NCI-H2227 treated with DMSO at 0.1 percent for 48 hours (cell line): ENCODE results near the gene HAUS6.
"Not testable (repeated sequence)": the region's sequence is repeated elsewhere in the genome, so short reads cannot be mapped to it uniquely, and the experiment has no call there.

Source experiments
- DNase-seq: peaks from one replicate; lab custom pipeline; 2025; lab: John Stamatoyannopoulos, UW

The HAUS6 gene

DNA sequence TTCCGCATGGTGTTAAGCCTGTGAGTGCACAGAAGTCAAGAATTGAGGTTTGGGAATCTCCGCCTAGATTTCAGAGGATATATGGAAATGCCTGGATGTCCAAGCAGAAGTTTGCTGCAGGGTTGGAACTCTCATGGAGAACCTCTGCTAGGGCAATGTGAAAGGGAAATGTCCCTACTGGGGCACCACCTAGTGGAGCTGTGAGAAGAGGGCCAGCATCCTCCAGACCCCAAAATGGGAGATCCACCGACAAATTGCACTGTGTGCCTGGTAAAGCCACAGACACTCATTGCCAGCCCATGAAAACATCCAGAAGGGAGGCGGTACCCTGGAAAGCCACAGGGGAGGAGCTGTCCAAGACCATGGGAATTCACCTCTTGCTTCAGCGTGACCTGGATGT is 66.1 kb downstream of the HAUS6 start:
- no peak for DNase-seq

DNA sequence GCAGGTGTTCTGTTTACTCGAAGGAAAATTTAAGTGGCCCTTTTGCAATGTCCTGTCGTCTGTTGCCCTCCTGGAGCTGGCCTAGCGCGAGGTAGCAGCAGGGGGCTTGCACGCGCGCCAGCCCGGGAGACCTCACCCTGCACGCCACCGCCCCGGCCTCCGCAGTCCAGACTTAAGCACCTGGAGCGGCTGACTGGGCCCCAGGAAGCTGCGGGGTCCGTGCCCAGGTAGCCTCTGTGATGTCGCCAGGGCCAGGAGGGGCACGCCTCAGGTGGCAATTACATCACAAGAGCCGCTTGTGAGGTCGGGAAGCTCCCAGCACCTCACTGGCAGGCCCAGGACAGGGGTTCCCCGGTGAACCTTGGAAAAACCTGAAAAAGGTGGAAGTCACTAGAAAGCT is 69.7 kb downstream of the HAUS6 start, which contains the start of gene SAXO1:
TSS of gene SAXO1 (minus strand) at position 195 of the 400 bp plus-strand sequence. CDS start 301 bp downstream, outside the sequence.
- DNase-seq = no peak

DNA sequence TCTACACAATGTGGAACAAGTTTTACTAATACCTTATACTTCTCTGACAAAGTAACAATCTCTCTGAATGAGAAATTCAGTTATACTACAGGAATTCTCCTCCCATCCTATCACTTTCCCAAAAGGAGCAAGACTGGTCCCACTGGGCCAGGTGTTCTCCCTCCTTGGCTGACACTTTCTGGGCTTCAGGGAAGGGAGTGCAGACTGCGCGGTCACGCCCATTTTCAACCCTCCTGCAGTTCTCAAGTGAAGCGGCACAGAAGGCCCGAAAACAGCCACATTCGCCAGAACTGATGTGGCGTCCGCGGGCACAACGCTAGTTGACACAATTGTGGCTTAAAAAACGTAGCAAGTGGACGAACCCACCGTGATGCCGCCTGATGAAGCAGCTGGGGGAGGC is 70.3 kb downstream of the HAUS6 start:
- no peak for DNase-seq

DNA sequence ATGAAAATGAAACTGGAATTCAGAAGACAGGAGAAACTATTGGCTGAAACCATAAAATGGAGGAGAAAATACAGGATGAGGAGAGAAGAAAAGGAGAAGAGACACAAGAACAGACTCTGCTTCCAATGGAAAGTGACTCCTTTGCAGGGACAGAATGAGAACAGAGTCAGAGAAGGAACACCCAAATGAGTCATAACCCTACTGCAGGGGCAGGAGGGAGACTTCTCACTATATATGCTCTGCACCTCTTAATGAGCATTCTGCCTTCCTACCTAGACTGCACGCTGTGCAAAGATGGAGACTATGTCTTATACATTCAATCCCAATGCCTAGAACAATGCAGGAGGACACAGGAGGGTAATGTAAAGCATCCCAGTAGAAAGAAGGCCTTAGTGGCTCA is 71.8 kb downstream of the HAUS6 start:
- no peak for DNase-seq

DNA sequence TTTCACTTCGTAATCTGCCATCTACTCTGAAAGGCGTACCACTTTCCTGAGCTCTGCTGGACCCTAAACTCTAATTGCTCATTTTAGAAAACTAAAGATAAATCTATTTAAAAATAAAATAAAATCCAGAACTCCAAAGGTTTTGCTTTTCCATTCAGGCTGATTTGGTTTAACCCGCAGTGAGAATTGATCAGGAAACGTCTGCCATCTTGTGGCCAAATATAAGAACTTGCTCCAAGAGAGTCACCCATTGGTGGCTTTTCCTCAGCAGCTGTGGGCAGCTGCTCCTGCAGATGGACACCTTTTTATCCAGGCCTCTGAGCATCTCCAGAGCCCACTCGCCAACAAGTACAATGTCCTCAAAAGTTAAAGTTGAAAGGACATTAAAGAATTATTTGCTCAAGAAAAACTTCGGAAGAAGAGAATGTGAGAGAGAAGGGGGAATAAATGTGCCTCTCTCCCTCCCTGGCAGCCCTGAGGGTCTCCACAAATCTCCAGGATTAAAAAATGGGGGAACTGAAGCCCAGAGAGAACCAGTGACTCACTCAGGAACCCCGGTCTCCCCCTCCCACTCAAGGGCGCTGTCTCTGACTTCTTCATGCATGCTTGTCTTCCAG is 73.8 kb downstream of the HAUS6 start:
- peak; percentile 77 for DNase-seq

DNA sequence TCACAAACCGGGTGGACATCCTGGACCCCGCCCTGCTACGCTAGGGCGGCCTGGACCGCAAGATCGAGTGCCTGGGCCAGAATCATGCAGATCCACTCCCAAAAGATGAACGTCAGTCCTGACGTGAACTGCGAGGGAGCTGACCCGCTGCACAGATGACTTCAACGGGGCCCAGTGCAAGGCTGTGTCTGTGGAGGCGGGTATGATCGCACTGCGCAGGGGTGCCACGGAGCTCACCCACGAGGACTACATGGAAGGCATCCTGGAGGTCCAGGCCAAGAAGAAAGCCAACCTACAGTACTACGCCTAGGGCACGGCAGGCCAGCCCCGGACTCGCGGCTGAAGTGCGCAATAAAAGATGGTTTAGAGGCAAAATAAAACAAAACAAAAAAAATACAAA is 74.9 kb downstream of the HAUS6 start:
- no peak for DNase-seq

DNA sequence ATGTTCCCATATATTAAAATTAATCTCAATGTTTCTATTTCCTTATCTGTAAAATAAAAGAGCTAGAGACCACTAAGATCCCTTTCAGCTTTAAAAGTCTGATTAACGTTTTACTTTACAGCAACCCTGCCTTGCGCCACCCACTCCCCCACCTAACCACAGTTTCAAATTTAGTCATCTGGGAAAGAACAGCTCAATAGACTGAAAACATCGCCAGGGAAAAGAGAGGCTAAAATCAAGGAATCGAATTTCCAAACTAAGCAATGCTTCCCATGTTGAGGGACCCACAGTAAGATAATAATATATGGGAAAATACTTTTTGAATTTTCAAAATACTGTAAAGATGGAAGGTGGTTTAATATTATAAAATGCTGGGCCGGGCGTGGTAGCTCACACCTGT is 76.3 kb downstream of the HAUS6 start:
- no peak for DNase-seq

DNA sequence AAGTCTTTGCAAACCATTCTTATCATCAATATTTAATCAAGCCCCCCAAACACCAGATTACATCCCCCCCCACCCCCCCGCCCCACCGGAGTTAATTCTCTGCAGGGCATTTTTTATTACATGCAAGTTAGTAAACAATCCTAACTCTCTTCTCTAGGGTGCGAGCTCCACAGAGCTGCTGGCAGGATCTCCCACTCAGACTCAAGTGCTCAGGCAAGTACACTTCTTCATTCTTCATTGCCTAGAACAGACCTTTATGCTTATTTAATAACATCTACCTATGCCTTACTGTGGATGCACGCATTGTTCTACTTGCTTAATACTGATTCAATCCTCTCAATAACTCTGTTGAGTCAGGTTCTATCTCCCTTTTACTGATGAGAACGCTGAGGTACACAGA is 79.6 kb downstream of the HAUS6 start:
- no peak for DNase-seq

DNA sequence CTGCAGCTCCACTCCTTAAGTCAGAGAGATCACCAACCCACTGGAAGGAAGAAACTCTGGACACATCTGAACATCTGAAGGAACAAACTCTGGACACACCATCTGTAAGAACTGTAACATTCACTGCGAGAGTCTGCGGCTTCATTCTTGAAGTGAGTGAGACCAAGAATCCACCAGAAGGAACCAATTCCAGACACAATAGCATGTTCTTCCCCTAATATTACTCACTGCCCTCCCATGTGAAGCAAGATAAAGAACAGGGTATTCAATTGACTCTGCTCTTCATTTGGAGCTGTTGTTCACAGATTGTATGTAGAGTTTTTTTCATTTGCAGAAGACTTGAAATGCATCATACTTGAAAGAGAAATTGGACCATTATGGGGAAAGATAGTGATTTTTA is 80.5 kb downstream of the HAUS6 start:
- DNase-seq = no peak

DNA sequence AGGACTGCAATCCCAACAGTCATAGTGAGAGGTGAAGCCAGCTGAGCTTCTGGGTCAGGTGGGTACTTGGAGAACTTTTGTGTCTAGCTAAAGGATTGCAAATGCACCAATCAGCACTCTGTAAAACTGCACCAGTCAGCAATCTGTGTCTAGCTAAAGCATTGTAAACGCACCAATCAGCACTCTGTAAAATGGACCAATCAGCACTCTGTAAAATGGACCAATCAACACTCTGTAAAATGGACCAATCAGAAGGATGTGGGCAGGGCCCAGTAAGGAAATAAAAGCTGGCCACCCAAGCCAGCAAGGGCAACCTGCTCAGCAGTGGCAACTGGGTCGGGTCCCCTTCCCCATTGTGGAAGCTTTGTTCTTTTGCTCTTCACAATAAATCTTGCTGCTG is 81.1 kb downstream of the HAUS6 start:
- not testable (repeated sequence) for DNase-seq

DNA sequence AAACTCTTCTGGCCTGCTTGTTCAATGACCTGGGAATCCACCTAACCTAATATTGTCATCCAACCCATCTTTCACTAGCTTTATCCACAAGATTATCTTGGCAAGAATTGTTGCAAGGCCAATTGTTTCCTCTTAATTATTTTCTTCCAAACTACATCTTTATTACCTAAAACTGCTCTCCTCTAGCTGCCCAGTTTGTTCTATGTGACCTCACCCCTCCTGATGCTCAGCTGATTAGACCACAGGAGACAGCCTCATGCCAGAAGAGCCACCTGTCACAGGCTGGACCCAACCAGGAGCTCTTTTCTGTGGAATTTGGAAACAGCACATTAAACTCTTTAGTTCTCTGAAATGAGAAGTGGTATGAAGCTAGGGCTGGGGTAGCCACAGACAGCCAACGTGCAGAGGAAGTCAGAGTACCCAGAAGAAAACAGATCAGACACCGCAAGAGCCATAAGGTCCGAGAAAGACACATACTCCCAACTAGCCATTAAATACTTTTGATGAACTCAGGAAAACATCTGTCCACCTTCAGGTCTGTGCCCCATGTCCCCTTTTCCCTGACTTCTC is 81.7 kb downstream of the HAUS6 start:
- no peak for DNase-seq

DNA sequence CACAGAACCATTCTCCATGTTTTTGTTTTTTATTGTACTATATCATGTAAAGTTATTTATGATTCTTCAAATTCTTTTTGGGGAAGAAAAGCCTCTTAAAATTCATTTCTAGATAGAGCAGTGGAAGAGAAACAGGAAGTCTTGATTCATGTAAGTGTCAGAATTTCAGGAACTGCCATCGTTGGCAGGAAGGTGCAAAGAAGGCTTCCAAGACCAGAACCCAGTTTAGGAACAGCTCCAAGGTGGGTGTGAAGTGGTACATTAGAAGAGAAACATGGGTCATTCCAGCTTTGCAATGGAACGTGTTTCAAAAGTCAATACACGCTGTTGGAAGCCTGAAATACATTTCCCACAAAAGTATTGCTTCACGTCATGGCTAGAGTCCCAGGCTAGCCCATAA is 84.5 kb downstream of the HAUS6 start:
- no peak for DNase-seq

DNA sequence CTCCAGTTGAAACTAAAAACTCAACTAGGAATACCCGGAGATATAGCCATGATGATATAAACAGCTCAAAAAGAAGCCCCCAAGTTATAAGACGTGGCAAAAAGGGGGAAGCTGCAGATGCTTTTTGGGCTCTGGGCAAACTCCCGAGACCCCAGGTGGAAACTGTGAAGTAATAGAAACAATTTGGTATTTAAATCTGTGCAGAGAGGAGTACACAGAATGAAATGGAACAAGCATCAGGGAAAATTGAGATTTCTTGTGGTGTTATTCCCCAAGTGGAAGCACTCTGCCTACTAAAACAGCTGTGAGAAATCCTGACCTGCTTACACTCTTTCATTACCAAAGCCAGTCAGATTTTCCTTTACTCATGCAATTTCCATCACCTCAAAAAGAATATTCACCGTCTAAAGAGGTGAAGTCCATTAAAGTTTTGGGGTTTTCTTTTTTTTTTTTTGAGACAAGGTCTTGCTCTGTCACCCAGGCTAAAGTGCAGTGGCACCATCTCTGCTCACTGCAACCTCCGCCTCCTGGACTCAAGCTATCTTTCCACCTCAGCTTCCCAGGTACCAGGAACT is 93.2 kb downstream of the HAUS6 start:
- DNase-seq = no peak
